GM12878 (cell line): ENCODE results near the gene NEAT1. TPM values are rescaled to one million over a fixed set of nuclear protein-coding genes. Genes with fewer than 3 reads are reported as not detected.

ENCODE experiments used
- CBX3 ChIP-seq: fragments of 200-600 bp; sonication (generic); IDR thresholded peaks from 2 replicates; pipeline ENCODE4 v1.6.1; 2016; ENCODE audit warnings: low read depth, borderline replicate concordance
- CHD4 ChIP-seq: fragments of 200-600 bp; sonication (generic); IDR thresholded peaks from 2 replicates; pipeline ENCODE4 v1.6.1; 2016; ENCODE audit warnings: mild to moderate bottlenecking
- CUX1 ChIP-seq: IDR thresholded peaks from 2 replicates; pipeline ENCODE4 v1.6.1; 2012; ENCODE audit warnings: improper control_type of control experiment, low read depth, low read length; ENCODE audit not compliant: insufficient replicate concordance
- EZH2 ChIP-seq: IDR thresholded peaks from 2 replicates; pipeline ENCODE4 v1.6.1; 2012; ENCODE audit warnings: low read depth, mild to moderate bottlenecking, control low read depth, inconsistent platforms, low read length, borderline replicate concordance; ENCODE audit not compliant: control insufficient read depth
- HCFC1 ChIP-seq: fragments of 150-350 bp; IDR thresholded peaks from 2 replicates; pipeline ENCODE4 v1.6.1; 2014; ENCODE audit warnings: low read length
- JUND ChIP-seq: IDR thresholded peaks from 2 replicates; pipeline ENCODE4 v1.6.1; 2012; ENCODE audit warnings: low read depth, mild to moderate bottlenecking, low read length, improper control_type of control experiment, moderate library complexity
- KAT2A ChIP-seq: conservative IDR thresholded peaks from 2 replicates; pipeline ENCODE4 v1.6.1; 2011; ENCODE audit warnings: low read depth, low read length; ENCODE audit not compliant: control insufficient read depth
- KDM1A ChIP-seq: fragments of 200-600 bp; sonication (generic); IDR thresholded peaks from 2 replicates; pipeline ENCODE4 v1.6.1; 2016; ENCODE audit warnings: borderline replicate concordance
- MEF2A ChIP-seq: IDR thresholded peaks from 2 replicates; pipeline ENCODE4 v1.6.1; 2011; ENCODE audit warnings: low read depth, mild to moderate bottlenecking, low read length, moderate library complexity; ENCODE audit not compliant: insufficient read depth
- NFYA ChIP-seq: IDR thresholded peaks from 2 replicates; pipeline ENCODE4 v1.6.1; 2011; ENCODE audit warnings: low read depth, mild to moderate bottlenecking, low read length, improper control_type of control experiment, borderline replicate concordance
- POLR2AphosphoS5 ChIP-seq: IDR thresholded peaks from 2 replicates; pipeline ENCODE4 v1.6.1; 2011; ENCODE audit warnings: mild to moderate bottlenecking, low read length, inconsistent platforms
- POU2F2 ChIP-seq: IDR thresholded peaks from 3 replicates; pipeline ENCODE4 v1.6.1; 2011; ENCODE audit warnings: low read depth, mild to moderate bottlenecking, low read length, borderline replicate concordance
- PRDM15 ChIP-seq: fragments of 450-650 bp; formaldehyde crosslinking; IDR thresholded peaks from 2 replicates; pipeline ENCODE4 v1.4.0; 2020; ENCODE audit warnings: mild to moderate bottlenecking, moderate library complexity
- RAD51 ChIP-seq: fragments of 450-650 bp; IDR thresholded peaks from 2 replicates; pipeline ENCODE4 v1.6.1; 2016; ENCODE audit warnings: moderate library complexity, mild to moderate bottlenecking, inconsistent platforms
- SIX5 ChIP-seq: IDR thresholded peaks from 2 replicates; pipeline ENCODE4 v1.6.1; 2011; ENCODE audit warnings: mild to moderate bottlenecking, low read depth, low read length, moderate library complexity; ENCODE audit not compliant: severe bottlenecking
- SMAD1 ChIP-seq: fragments of 450-650 bp; IDR thresholded peaks from 2 replicates; pipeline ENCODE4 v1.6.1; 2018; ENCODE audit warnings: mild to moderate bottlenecking, low read depth; ENCODE audit not compliant: partially characterized antibody
- TCF12 ChIP-seq: IDR thresholded peaks from 2 replicates; pipeline ENCODE4 v1.6.1; 2011; ENCODE audit warnings: low read depth, mild to moderate bottlenecking, low read length
- WRNIP1 ChIP-seq: IDR thresholded peaks from 2 replicates; pipeline ENCODE4 v1.6.1; 2011; ENCODE audit warnings: low read depth, low read length, improper control_type of control experiment, borderline replicate concordance
- ZNF384 ChIP-seq: IDR thresholded peaks from 2 replicates; pipeline ENCODE4 v1.6.1; 2012; ENCODE audit warnings: low read depth, mild to moderate bottlenecking, low read length, improper control_type of control experiment, borderline replicate concordance
- polyA plus RNA-seq, 11 experiments: library from polyadenylated mRNA; depleted of rRNA in 4 of 11; unstranded in 6 of 11; stranded (reverse) in 5 of 11; fragments of >200 nt; fragmentation: Nextera tagmentation in 4 of 11; fragmentation: Illumina TruSeq in 1 of 11; extraction: Ambion mirVana in 4 of 11; extraction: Trizol in 1 of 11; gene quantifications; 1 replicate in 1 of 11; 2 replicates in 10 of 11; pipeline versions ENCODE4 v1.2.1 to v1.2.3, GENCODE V29; 2011 to 2016; ENCODE audit warnings: inconsistent platforms in 2 of 11, missing spikeins in 2 of 11, low read depth in 1 of 11
- total RNA-seq, 4 experiments: library from RNA; depleted of rRNA in 3 of 4; stranded (reverse); fragments of >200 nt in 3 of 4; fragmentation: Illumina TruSeq in 1 of 4; extraction: Trizol in 1 of 4; gene quantifications; 2 replicates each; pipeline versions ENCODE4 v1.2.1 to v1.2.3, GENCODE V29; 2013 to 2021
- TF ChIP-seq, protein P1 (sequence below): fragments of 450-650 bp; IDR thresholded peaks from 2 replicates; pipeline ENCODE4 v1.6.1; 2016; ENCODE audit warnings: mild to moderate bottlenecking

Gene NEAT1
- total and polyA plus RNA-seq, 10 of the 15 experiments (the other 5 are each of a cell fraction or from before 2014, with no cell fraction given) = 13.6 to 328 (median 69.4) TPM

DNA sequence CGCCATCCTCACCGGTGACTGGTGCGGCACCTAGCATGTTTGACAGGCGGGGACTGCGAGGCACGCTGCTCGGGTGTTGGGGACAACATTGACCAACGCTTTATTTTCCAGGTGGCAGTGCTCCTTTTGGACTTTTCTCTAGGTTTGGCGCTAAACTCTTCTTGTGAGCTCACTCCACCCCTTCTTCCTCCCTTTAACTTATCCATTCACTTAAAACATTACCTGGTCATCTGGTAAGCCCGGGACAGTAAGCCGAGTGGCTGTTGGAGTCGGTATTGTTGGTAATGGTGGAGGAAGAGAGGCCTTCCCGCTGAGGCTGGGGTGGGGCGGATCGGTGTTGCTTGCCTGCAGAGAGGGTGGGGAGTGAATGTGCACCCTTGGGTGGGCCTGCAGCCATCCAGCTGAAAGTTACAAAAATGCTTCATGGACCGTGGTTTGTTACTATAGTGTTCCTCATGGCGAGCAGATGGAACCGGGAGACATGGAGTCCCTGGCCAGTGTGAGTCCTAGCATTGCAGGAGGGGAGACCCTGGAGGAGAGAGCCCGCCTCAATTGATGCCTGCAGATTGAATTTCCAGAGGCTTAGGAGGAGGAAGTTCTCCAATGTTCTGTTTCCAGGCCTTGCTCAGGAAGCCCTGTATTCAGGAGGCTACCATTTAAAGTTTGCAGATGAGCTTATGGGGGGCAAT lies 1.1 kb downstream of the NEAT1 start (continued):
- TF ChIP-seq CUX1 (no peak), EZH2 (no peak), CBX3 (no peak), NFYA (no peak), SMAD1 (peak; percentile 34), KDM1A (no peak), SIX5 (no peak), WRNIP1 (peak; percentile 43; the same call in 1 of the 2 replicates), CHD4 (no peak), RAD51 (no peak), POU2F2 (no peak), POLR2AphosphoS5 (peak; percentile 72), PRDM15 (peak; percentile 9; the same call in 1 of the 2 replicates), ZNF384 (no peak), MEF2A (no peak), HCFC1 (no peak), TCF12 (no peak), JUND (no peak), KAT2A (no peak)
- TF ChIP-seq, protein P1, sequence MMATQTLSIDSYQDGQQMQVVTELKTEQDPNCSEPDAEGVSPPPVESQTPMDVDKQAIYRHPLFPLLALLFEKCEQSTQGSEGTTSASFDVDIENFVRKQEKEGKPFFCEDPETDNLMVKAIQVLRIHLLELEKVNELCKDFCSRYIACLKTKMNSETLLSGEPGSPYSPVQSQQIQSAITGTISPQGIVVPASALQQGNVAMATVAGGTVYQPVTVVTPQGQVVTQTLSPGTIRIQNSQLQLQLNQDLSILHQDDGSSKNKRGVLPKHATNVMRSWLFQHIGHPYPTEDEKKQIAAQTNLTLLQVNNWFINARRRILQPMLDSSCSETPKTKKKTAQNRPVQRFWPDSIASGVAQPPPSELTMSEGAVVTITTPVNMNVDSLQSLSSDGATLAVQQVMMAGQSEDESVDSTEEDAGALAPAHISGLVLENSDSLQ = no peak
